UCSD-AML1 (cell line): ENCODE measurements around the gene PAFAH2.
"Not testable (repeated sequence)": the region's sequence is repeated elsewhere in the genome, so short reads cannot be mapped to it uniquely, and the experiment has no call there.

Experiments
- DNase-seq: peaks from one replicate; lab custom pipeline; 2025; ENCODE audit not compliant: unreplicated experiment; lab: John Stamatoyannopoulos, UW

Gene PAFAH2

GRCh38 chr1:25987951-25988350 is 9.9 kb downstream of the PAFAH2 start:
- DNase-seq = no peak

GRCh38 chr1:25986773-25987172 is 11.1 kb downstream of the PAFAH2 start:
- not testable (repeated sequence) for DNase-seq

- DNase-seq = no peak
Observed at GRCh38 chr1:25985670-25986069, 12.2 kb downstream of the PAFAH2 start.

- DNase-seq = no peak
Observed at GRCh38 chr1:25985171-25985570, 12.7 kb downstream of the PAFAH2 start.

GRCh38 chr1:25979210-25979609 is 18.7 kb downstream of the PAFAH2 start:
- no peak for DNase-seq

- DNase-seq = no peak
Observed at GRCh38 chr1:25978403-25978802, 19.5 kb downstream of the PAFAH2 start.

- DNase-seq = no peak
Observed at GRCh38 chr1:25977801-25978200, 20.1 kb downstream of the PAFAH2 start.

- no peak for DNase-seq
Observed at GRCh38 chr1:25973610-25974321, 24.1 kb downstream of the PAFAH2 start.

- DNase-seq = no peak
Observed at GRCh38 chr1:25971811-25972180, 26.1 kb downstream of the PAFAH2 start.

- DNase-seq = no peak
Observed at GRCh38 chr1:25971066-25971810, 26.6 kb downstream of the PAFAH2 start.

- DNase-seq = no peak
Observed at GRCh38 chr1:25967308-25967707, 30.6 kb downstream of the PAFAH2 start.

- DNase-seq = no peak
Observed at GRCh38 chr1:25959611-25960010, 38.3 kb downstream of the PAFAH2 start.

GRCh38 chr1:25958465-25958864 is 39.4 kb downstream of the PAFAH2 start:
- DNase-seq = no peak

- DNase-seq = no peak
Observed at GRCh38 chr1:25955553-25955952, 42.3 kb downstream of the PAFAH2 start.

GRCh38 chr1:25954282-25954938 is 43.5 kb downstream of the PAFAH2 start:
- no peak for DNase-seq

GRCh38 chr1:25952841-25953401 is 44.9 kb downstream of the PAFAH2 start:
- no peak for DNase-seq

GRCh38 chr1:25948641-25949040 is 49.2 kb downstream of the PAFAH2 start:
- DNase-seq = no peak

GRCh38 chr1:25947027-25947426 is 50.8 kb downstream of the PAFAH2 start:
- no peak for DNase-seq

GRCh38 chr1:25945761-25946160 is 52.1 kb downstream of the PAFAH2 start:
- no peak for DNase-seq

GRCh38 chr1:25944986-25945385 is 52.9 kb downstream of the PAFAH2 start:
- DNase-seq = no peak

GRCh38 chr1:25943511-25943910 is 54.4 kb downstream of the PAFAH2 start:
- not testable (repeated sequence) for DNase-seq

- no peak for DNase-seq
Observed at GRCh38 chr1:25936947-25937346, 60.9 kb downstream of the PAFAH2 start.
